ENCODE results near the gene SRC.

DNA sequence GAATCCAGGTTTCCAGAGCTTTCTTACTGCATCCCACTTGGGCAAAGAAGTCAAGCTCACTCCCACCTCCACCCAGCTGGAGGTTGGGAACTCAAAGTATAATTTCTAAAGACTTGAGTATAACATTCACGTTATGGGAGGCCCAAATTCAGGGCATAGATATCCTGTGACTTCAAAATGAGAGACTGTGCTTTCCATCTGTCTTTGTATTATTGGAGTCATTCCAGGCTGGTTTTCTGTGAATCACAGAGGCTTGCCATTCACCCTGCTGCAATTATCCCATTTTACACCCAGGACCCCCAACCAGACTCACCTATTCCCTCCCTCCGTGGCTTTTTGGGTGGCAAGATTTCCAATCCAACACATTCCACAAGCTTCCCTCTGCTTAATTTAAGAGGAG lies 19.3 kb upstream of the SRC start:
- TF ChIP-seq CTCF (IDR thresholded peaks at IDR 0.05 in 4 of 5, conservative IDR thresholded peaks at IDR 0.05 in 1 of 5) (no peak), POLR2A (IDR thresholded peaks at IDR 0.05) (no peak)

All from gastrocnemius medialis (tissue), 4 donors.